ENCODE measurements around the gene CFAP20DC.

CFAP20DC gene

DNA sequence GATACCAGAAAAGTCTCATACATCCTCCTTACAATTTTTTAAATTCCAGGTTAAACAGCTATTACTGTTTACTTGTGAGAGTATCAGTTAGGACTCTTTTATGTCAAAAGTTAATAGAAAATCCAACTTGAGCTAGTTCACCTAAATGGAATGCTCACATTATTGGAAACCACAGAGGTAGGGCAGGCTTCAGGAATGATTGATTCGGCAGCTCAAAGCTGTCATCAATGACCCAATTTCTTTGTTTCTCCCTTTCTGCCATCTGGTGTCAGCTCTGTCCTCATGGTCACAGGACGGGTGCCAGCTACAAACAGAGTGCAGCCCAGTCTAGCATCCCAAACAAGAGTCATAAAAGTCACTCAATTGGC is 32.2 kb downstream of the CFAP20DC start:
- Histone ChIP-seq H3K9ac (ENCODE audit: low read length) (no peak overlapping the region), H3K27me3 (ENCODE audit: control insufficient read depth in 1 of 2, insufficient read depth in 2 of 2, low read length in 2 of 2) (no peaks in the 10 kb centered on the region), H3K4me3 (ENCODE audit: low read depth in 1 of 2, low read length in 2 of 2) (no peak overlapping the region), H3K27ac (ENCODE audit: low read depth, low read length) (no peak overlapping the region), H3K4me1 (ENCODE audit: insufficient read depth, low read length) (no peaks in the 10 kb centered on the region), H3K36me3 (ENCODE audit: insufficient read depth, low read length) (no peaks in the 10 kb centered on the region), H3K9me3 (ENCODE audit: low read length) (no peaks in the 10 kb centered on the region)

DNA sequence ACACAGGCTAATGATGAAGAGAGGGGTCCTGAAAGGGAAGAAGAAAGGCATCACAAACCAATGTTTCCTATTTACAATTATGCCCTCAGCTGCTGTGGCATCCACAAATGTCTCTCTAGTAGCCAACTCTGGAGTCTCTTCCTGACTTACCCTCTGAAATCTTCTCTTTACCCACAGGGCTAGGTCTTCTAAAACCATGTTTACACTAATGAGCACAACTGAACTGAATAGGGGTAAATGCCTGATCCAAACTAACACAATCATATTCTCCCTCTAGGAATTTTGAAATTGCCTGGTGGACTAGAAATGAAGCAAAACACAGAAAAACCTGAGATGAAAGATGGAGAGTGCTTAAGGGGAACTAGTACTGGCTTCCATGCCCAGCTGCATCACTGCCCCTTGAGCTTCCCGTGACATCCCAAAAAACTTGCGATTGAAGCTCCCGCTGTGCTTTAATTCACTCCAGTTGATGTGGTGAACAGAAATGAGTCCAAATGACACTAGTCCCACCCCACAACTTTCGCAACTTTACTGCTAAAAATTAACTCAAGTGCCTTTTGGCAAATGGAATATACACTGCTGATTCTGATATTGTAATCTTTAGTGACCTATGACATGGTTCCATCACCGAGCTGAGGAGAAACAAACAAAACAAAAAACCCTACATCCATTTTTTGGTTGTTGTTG is 32.8 kb downstream of the CFAP20DC start:
- no peaks in the 10 kb centered on the region for H3K4me1 ChIP-seq (ENCODE audit: insufficient read depth, low read length)
- no peak overlapping the region for H3K4me3 ChIP-seq (ENCODE audit: low read depth in 1 of 2, low read length in 2 of 2)
- no peak overlapping the region for H3K9ac ChIP-seq (ENCODE audit: low read length)
- H3K9me3 ChIP-seq (ENCODE audit: low read length), result no peaks in the 10 kb centered on the region
- H3K27ac ChIP-seq (ENCODE audit: low read depth, low read length), result no peak overlapping the region
- H3K27me3 ChIP-seq (ENCODE audit: control insufficient read depth in 1 of 2, insufficient read depth in 2 of 2, low read length in 2 of 2), result no peaks in the 10 kb centered on the region
- H3K36me3 ChIP-seq (ENCODE audit: insufficient read depth, low read length), result no peaks in the 10 kb centered on the region

DNA sequence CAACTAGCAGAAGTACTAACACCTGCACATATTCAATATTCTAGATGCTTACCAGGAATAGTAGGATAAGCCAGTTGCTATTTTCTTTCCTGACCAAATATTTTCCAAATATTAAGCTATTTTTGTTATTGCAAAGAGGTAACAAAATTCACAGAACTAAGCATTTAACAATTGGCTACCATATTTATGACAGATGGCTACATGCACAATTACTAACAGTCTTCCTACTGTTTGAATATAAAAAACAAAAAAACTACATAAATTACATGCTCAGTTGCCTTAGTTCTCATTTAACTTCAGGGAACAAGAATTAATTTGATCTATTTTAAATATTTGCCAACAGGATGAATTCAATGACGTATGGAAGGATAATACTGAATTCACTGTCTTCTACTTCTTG is 36.2 kb downstream of the CFAP20DC start:
- no peaks in the 10 kb centered on the region for H3K36me3 ChIP-seq (ENCODE audit: insufficient read depth, low read length)
- no peak overlapping the region for H3K9ac ChIP-seq (ENCODE audit: low read length)
- no peaks in the 10 kb centered on the region for H3K9me3 ChIP-seq (ENCODE audit: low read length)
- H3K4me3 ChIP-seq (ENCODE audit: low read depth in 1 of 2, low read length in 2 of 2), result no peak overlapping the region
- no peaks in the 10 kb centered on the region for H3K27me3 ChIP-seq (ENCODE audit: control insufficient read depth in 1 of 2, insufficient read depth in 2 of 2, low read length in 2 of 2)
- no peaks in the 10 kb centered on the region for H3K4me1 ChIP-seq (ENCODE audit: insufficient read depth, low read length)
- H3K27ac ChIP-seq (ENCODE audit: low read depth, low read length), result no peak overlapping the region

DNA sequence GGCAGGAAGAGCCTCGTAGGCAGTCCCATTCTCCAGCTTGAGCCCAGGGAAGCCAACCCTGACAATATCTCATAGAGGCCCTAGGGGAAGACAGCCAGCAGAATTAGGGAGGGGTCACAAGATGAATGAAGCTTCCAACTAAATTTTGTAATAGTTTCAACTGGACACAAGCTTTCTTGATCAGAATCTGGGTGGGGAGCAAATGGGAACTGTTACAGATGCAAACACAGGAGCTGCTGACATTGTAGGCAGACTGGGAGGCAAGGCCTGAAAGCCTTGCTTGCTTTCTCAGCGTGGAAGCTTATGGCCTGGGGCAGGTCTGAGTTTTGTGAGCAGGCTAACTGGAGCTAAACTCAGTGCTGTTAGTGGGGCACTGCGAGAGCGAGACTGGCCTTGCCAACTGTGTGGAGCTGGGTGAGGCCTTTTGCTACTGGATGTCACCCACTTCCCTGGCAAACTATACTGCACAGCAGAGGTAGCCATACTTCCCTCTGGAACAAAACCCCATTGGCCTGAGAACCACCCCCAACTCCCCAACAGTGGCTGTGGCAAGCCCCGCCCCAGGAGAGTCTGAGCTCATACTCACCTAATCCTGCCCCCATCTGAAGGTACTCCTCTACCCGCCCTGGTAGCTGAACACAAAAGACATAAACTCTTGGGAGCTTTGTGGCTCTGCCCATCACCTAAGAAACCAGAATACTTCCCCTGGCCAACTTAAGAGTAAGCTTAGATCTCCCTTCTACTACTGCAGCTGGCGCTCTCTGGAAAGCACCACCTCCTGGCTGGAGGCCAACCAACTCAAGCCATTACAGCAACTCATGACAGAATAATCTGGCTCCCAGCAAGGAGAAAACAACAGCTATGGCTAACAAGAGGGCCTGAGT is 42.9 kb downstream of the CFAP20DC start:
- no peak overlapping the region for H3K27ac ChIP-seq (ENCODE audit: low read depth, low read length)
- no peaks in the 10 kb centered on the region for H3K9me3 ChIP-seq (ENCODE audit: low read length)
- H3K36me3 ChIP-seq (ENCODE audit: insufficient read depth, low read length), result no peaks in the 10 kb centered on the region
- H3K4me1 ChIP-seq (ENCODE audit: insufficient read depth, low read length), result peaks cover 3% of the 10 kb centered on the region
- no peak overlapping the region for H3K4me3 ChIP-seq (ENCODE audit: low read depth in 1 of 2, low read length in 2 of 2)
- H3K9ac ChIP-seq (ENCODE audit: low read length), result no peak overlapping the region
- H3K27me3 ChIP-seq (ENCODE audit: control insufficient read depth in 1 of 2, insufficient read depth in 2 of 2, low read length in 2 of 2), result no peaks in the 10 kb centered on the region

DNA sequence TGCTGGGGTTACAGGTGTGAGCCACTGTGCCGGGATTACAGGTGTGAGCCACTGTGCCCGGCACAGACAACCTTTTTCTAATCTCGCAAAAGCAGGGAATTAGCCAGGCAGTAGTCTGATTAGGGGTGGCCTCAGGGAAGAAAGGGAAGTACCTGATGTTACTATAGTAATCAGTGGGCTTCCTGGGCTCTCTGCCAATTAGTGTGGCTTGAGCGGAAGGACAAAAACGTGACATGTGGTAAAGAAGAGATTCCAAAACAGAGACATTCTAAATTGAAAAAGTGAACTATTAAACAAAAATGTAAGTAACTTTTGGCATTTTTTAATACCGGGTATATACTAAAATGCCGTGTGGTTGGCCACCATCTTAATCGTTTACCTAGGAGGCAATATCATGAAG is 48.1 kb downstream of the CFAP20DC start:
- Histone ChIP-seq H3K27me3 (ENCODE audit: control insufficient read depth in 1 of 2, insufficient read depth in 2 of 2, low read length in 2 of 2) (no peaks in the 10 kb centered on the region), H3K36me3 (ENCODE audit: insufficient read depth, low read length) (no peaks in the 10 kb centered on the region), H3K9ac (ENCODE audit: low read length) (no peak overlapping the region), H3K9me3 (ENCODE audit: low read length) (no peaks in the 10 kb centered on the region), H3K4me1 (ENCODE audit: insufficient read depth, low read length) (no peaks in the 10 kb centered on the region), H3K27ac (ENCODE audit: low read depth, low read length) (no peak overlapping the region), H3K4me3 (ENCODE audit: low read depth in 1 of 2, low read length in 2 of 2) (no peak overlapping the region)

DNA sequence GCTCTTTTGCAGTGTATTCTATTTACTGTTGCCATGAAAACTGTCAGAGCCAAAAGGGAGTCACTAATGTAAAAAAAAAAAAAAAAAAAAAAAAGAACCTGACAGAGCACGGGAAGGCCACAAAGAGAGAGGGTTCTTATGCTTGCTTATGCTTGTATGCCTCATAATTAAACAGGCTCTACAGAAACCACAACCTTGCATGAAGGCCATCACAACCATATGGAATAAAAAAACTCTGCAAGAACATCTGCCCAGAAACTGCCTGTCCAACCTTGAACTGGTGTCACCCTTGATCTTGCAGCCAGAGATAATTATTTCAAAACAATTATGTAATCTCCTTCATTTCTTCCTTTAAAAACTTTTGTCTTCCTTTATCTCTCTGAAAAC is 50.1 kb downstream of the CFAP20DC start:
- H3K36me3 ChIP-seq (ENCODE audit: insufficient read depth, low read length), result no peaks in the 10 kb centered on the region
- no peaks in the 10 kb centered on the region for H3K27me3 ChIP-seq (ENCODE audit: control insufficient read depth in 1 of 2, insufficient read depth in 2 of 2, low read length in 2 of 2)
- no peaks in the 10 kb centered on the region for H3K4me1 ChIP-seq (ENCODE audit: insufficient read depth, low read length)
- H3K9me3 ChIP-seq (ENCODE audit: low read length), result no peaks in the 10 kb centered on the region
- no peak overlapping the region for H3K27ac ChIP-seq (ENCODE audit: low read depth, low read length)
- no peak overlapping the region for H3K9ac ChIP-seq (ENCODE audit: low read length)
- H3K4me3 ChIP-seq (ENCODE audit: low read depth in 1 of 2, low read length in 2 of 2), result no peak overlapping the region

DNA sequence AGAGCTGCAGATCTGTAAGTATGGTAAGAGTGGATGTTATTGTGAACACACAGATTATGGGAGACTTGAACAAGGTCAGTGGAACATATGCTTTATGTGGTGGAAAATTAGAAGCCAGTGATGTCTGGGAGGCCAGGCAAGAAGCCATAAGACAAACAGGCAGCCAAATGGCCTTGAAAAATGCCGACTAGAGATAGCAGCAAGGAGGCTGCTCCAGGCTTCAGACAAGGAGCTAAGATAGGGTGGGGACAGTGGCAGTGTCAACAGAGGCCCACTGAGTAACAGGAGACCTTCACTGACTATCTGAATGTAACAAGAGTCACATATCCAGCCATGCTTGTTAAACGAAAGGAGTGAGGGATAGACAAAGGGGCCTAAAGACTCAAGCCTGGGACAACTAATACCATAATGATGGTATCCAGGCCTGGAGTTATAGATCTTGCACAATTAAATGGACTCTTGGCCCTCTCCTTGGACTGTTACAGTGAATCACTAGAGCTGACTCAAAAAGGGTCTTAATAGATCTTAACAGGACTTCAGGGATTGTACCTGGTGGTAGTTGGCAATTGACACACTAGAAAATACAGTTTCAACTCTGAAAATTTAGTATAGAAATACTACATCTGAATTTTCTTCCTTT is 50.6 kb downstream of the CFAP20DC start:
- H3K36me3 ChIP-seq (ENCODE audit: insufficient read depth, low read length), result no peaks in the 10 kb centered on the region
- H3K4me3 ChIP-seq (ENCODE audit: low read depth in 1 of 2, low read length in 2 of 2), result no peak overlapping the region
- no peak overlapping the region for H3K27ac ChIP-seq (ENCODE audit: low read depth, low read length)
- no peaks in the 10 kb centered on the region for H3K27me3 ChIP-seq (ENCODE audit: control insufficient read depth in 1 of 2, insufficient read depth in 2 of 2, low read length in 2 of 2)
- H3K4me1 ChIP-seq (ENCODE audit: insufficient read depth, low read length), result no peaks in the 10 kb centered on the region
- no peaks in the 10 kb centered on the region for H3K9me3 ChIP-seq (ENCODE audit: low read length)
- no peak overlapping the region for H3K9ac ChIP-seq (ENCODE audit: low read length)

DNA sequence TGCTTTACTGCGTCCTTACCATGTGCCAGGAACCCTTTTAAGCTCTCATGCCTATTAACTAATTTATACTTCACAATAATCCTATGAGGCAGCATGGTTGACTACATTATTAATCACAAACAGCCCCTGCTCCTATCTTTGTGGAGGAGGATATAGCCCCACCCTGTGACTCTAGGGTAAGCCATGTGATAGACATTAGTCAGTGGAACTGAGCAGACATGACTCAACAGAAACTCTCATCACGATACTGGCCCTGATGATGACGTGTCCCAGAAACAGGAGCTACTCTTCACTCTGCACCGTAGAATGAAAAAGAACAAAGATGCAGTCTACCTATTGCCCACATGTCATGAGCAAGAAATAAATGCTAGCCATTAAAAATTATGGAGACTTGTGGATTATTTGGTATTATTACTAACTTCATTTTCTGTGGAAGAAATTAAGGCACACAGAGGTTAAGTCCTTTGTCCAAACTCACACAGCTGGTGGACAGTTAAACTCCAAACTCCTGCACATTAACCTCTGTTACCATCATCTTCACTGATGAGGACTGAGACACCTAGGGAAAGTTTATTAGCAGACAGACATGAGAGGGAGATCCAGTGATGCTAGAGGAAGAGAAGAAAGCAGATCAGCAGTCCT is 51.2 kb downstream of the CFAP20DC start:
- H3K9ac ChIP-seq (ENCODE audit: low read length), result no peak overlapping the region
- no peaks in the 10 kb centered on the region for H3K9me3 ChIP-seq (ENCODE audit: low read length)
- H3K36me3 ChIP-seq (ENCODE audit: insufficient read depth, low read length), result no peaks in the 10 kb centered on the region
- no peaks in the 10 kb centered on the region for H3K4me1 ChIP-seq (ENCODE audit: insufficient read depth, low read length)
- H3K27ac ChIP-seq (ENCODE audit: low read depth, low read length), result no peak overlapping the region
- H3K27me3 ChIP-seq (ENCODE audit: control insufficient read depth in 1 of 2, insufficient read depth in 2 of 2, low read length in 2 of 2), result no peaks in the 10 kb centered on the region
- no peak overlapping the region for H3K4me3 ChIP-seq (ENCODE audit: low read depth in 1 of 2, low read length in 2 of 2)

DNA sequence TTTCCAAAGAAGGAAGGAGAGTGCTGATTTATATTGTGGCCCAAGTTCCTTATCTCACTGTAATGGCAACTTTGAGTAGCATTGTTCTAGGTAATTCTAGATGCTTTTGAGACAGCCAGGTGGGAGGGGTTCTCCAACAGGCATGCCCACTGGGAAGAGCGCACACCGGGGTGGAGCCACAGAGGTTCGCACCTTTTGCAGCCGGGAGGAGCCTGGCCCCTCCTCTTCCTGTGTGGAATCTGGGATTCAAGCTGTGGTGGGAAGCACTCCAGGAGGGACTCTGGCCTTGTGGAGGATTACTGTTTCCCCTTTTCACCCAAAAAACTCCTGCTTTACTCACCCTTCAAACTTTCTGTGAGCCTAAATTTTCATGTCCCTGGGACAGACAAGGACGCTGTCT is 53.1 kb downstream of the CFAP20DC start:
- H3K4me1 ChIP-seq (ENCODE audit: insufficient read depth, low read length), result no peaks in the 10 kb centered on the region
- H3K36me3 ChIP-seq (ENCODE audit: insufficient read depth, low read length), result no peaks in the 10 kb centered on the region

DNA sequence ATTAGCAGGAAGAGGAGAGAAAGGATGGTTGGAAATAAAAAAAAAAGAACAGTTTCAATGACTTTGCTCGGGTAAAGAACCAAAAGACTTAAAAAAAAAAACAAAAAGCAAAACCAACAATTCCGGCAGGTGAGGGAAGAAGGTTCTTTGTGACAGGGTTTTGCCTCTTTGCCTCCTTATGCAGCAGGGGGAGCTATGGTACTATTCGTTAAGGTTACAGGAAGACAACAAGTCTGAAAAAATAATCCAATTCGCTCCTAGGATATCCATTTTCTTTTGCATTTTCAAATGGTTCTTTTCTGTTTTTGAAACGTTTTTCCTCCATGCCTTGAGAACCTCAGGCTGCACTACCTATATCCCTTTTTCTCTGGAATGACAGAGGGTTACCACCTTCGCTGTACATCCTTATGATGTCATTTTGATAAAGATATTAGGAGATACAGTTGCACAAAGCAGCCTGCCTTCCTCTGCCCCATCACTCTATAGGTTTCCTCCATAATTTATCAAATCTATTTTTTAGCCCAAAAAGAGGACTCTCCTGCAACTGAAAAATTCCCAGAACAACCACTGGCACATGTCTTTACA is 55.0 kb downstream of the CFAP20DC start:
- Histone ChIP-seq H3K27me3 (ENCODE audit: control insufficient read depth in 1 of 2, insufficient read depth in 2 of 2, low read length in 2 of 2) (no peaks in the 10 kb centered on the region), H3K27ac (ENCODE audit: low read depth, low read length) (no peak overlapping the region), H3K4me1 (ENCODE audit: insufficient read depth, low read length) (no peaks in the 10 kb centered on the region), H3K4me3 (ENCODE audit: low read depth in 1 of 2, low read length in 2 of 2) (no peak overlapping the region), H3K36me3 (ENCODE audit: insufficient read depth, low read length) (no peaks in the 10 kb centered on the region), H3K9ac (ENCODE audit: low read length) (no peak overlapping the region), H3K9me3 (ENCODE audit: low read length) (no peaks in the 10 kb centered on the region)

More for the DNA sequence above, 53.1 kb downstream of the CFAP20DC start:
- Histone ChIP-seq H3K4me3 (ENCODE audit: low read depth in 1 of 2, low read length in 2 of 2) (no peak overlapping the region), H3K27me3 (ENCODE audit: control insufficient read depth in 1 of 2, insufficient read depth in 2 of 2, low read length in 2 of 2) (no peaks in the 10 kb centered on the region), H3K9ac (ENCODE audit: low read length) (no peak overlapping the region), H3K27ac (ENCODE audit: low read depth, low read length) (no peak overlapping the region), H3K9me3 (ENCODE audit: low read length) (no peaks in the 10 kb centered on the region)

DNA sequence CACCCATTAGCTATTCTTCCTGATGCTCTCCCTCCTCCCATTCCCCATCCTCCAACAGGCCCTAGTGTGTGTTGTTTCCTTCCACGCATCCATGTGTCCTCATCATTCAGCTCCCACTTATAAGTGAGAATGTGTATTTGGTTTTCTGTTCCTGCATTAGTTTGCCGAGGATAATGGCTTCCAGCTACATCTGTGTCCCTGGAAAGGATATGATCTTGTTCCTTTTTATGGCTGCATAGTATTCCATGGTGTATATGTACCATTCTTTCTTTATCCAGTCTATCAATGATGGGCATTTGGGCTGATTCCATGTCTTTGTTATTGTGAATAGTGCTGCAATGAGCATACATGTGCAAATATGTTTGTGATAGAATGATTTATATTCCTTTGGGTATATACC is 56.3 kb downstream of the CFAP20DC start:
- no peaks in the 10 kb centered on the region for H3K36me3 ChIP-seq (ENCODE audit: insufficient read depth, low read length)
- no peak overlapping the region for H3K9ac ChIP-seq (ENCODE audit: low read length)
- H3K27ac ChIP-seq (ENCODE audit: low read depth, low read length), result no peak overlapping the region
- no peak overlapping the region for H3K4me3 ChIP-seq (ENCODE audit: low read depth in 1 of 2, low read length in 2 of 2)
- H3K4me1 ChIP-seq (ENCODE audit: insufficient read depth, low read length), result no peaks in the 10 kb centered on the region
- H3K27me3 ChIP-seq (ENCODE audit: control insufficient read depth in 1 of 2, insufficient read depth in 2 of 2, low read length in 2 of 2), result no peaks in the 10 kb centered on the region
- H3K9me3 ChIP-seq (ENCODE audit: low read length), result no peaks in the 10 kb centered on the region
